DOHH2 (cell line): ENCODE results near the gene IRAK3.
"Not testable (repeated sequence)": the region's sequence is repeated elsewhere in the genome, so short reads cannot be mapped to it uniquely, and the experiment has no call there.

Experiments
- H3F3A ChIP-seq: fragments of 200-600 bp; sonication (generic), shearing (Covaris generic); 2 replicates; pipeline ENCODE4 v1.6.0; 2016; ENCODE audit warnings: antibody characterized with exemption, mild to moderate bottlenecking; ENCODE audit not compliant: control insufficient read depth, insufficient read depth
- H3K27ac ChIP-seq: fragments of 200-600 bp; sonication (generic); 2 replicates; pipeline ENCODE4 v1.5.1; 2014; ENCODE audit warnings: low read depth, mild to moderate bottlenecking, low read length, moderate library complexity
- H3K27me3 ChIP-seq: fragments of 200-600 bp; sonication (generic); 2 replicates; pipeline ENCODE4 v1.6.1; 2014; ENCODE audit warnings: mild to moderate bottlenecking, low read length, mixed read lengths; ENCODE audit not compliant: control insufficient read depth
- H3K36me3 ChIP-seq: fragments of 200-600 bp; sonication (generic); 2 replicates; pipeline ENCODE4 v1.6.1; 2014; ENCODE audit warnings: mild to moderate bottlenecking, low read length, moderate library complexity, mixed read lengths; ENCODE audit not compliant: control insufficient read depth
- H3K4me1 ChIP-seq: fragments of 200-600 bp; sonication (generic); 2 replicates; pipeline ENCODE4 v1.6.1; 2014; ENCODE audit warnings: mild to moderate bottlenecking, low read length, mixed read lengths; ENCODE audit not compliant: control insufficient read depth
- H3K4me2 ChIP-seq: fragments of 200-600 bp; sonication (generic); 2 replicates; pipeline ENCODE4 v1.6.0; 2014; ENCODE audit warnings: mild to moderate bottlenecking, low read length, moderate library complexity
- H3K4me3 ChIP-seq: fragments of 200-600 bp; sonication (generic); 2 replicates; pipeline ENCODE4 v1.5.1; 2014; ENCODE audit warnings: mild to moderate bottlenecking, low read length, mixed read lengths
- H3K79me2 ChIP-seq: fragments of 200-600 bp; sonication (generic); 2 replicates; pipeline ENCODE4 v1.6.1; 2014; ENCODE audit warnings: mild to moderate bottlenecking, low read length, mixed read lengths; ENCODE audit not compliant: control insufficient read depth
- H3K9me2 ChIP-seq: fragments of 200-600 bp; sonication (generic); replicated peaks from 2 replicates; pipeline ENCODE4 v1.6.1; 2014; ENCODE audit warnings: mild to moderate bottlenecking, low read length, mixed read lengths; ENCODE audit not compliant: control insufficient read depth
- H3K9me3 ChIP-seq: fragments of 200-600 bp; sonication (generic); 2 replicates; pipeline ENCODE4 v1.6.1; 2014; ENCODE audit warnings: antibody characterized with exemption, low read length, mixed read lengths; ENCODE audit not compliant: control insufficient read depth, insufficient read depth
- H4K20me1 ChIP-seq: fragments of 200-600 bp; sonication (generic); 2 replicates; pipeline ENCODE4 v1.6.0; 2014; ENCODE audit warnings: low read depth, mild to moderate bottlenecking, antibody characterized with exemption, low read length, moderate library complexity; ENCODE audit not compliant: control insufficient read depth, insufficient read depth
- EZH2phosphoT487 ChIP-seq: fragments of 200-600 bp; sonication (generic); IDR thresholded peaks from 2 replicates; pipeline ENCODE4 v1.6.1; 2017; ENCODE audit warnings: borderline replicate concordance, mild to moderate bottlenecking, antibody characterized with exemption, low read length, moderate library complexity, mixed read lengths
- TF ChIP-seq, protein P1 (sequence below): fragments of 200-600 bp; sonication (generic); IDR thresholded peaks from one replicate; pipeline ENCODE4 v1.5.1; 2014; ENCODE audit warnings: antibody characterized with exemption, mild to moderate bottlenecking, low read depth, low read length; ENCODE audit not compliant: poor library complexity, severe bottlenecking

Gene IRAK3

DNA sequence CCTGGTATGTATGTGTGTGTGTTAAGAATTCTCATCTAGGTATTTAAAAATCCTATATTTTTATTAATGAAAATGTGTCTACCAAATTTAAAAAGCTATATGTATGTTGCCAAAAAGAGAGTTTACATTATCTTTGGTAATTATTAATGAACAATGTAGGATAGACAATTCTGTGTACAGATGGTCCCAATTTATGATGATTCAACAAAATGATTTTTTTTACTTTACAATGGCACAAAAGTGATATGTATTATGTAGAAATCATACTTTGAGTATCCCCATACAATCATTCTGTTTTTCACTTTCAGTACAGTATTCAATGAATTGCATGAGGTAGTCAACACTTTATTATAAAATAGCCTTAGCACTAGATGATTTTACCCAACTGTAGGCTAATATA, 39.4 kb downstream of the IRAK3 start:
- no peaks in the 10 kb centered on the region for H3K36me3 ChIP-seq
- H3K4me2 ChIP-seq, result no peak overlapping the region
- no peaks in the 10 kb centered on the region for H3K27me3 ChIP-seq
- H3K27ac ChIP-seq, result no peak overlapping the region
- TF ChIP-seq EZH2phosphoT487, result no peak
- TF ChIP-seq, protein P1, sequence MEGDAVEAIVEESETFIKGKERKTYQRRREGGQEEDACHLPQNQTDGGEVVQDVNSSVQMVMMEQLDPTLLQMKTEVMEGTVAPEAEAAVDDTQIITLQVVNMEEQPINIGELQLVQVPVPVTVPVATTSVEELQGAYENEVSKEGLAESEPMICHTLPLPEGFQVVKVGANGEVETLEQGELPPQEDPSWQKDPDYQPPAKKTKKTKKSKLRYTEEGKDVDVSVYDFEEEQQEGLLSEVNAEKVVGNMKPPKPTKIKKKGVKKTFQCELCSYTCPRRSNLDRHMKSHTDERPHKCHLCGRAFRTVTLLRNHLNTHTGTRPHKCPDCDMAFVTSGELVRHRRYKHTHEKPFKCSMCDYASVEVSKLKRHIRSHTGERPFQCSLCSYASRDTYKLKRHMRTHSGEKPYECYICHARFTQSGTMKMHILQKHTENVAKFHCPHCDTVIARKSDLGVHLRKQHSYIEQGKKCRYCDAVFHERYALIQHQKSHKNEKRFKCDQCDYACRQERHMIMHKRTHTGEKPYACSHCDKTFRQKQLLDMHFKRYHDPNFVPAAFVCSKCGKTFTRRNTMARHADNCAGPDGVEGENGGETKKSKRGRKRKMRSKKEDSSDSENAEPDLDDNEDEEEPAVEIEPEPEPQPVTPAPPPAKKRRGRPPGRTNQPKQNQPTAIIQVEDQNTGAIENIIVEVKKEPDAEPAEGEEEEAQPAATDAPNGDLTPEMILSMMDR, result no peak
- H3K4me3 ChIP-seq, result no peak overlapping the region
- no peaks in the 10 kb centered on the region for H4K20me1 ChIP-seq
- H3K9me2 ChIP-seq, result no peaks in the 10 kb centered on the region
- no peaks in the 10 kb centered on the region for H3K79me2 ChIP-seq
- H3F3A ChIP-seq, result no peaks in the 10 kb centered on the region
- peaks cover 7% of the 10 kb centered on the region for H3K4me1 ChIP-seq
- no peaks in the 10 kb centered on the region for H3K9me3 ChIP-seq

DNA sequence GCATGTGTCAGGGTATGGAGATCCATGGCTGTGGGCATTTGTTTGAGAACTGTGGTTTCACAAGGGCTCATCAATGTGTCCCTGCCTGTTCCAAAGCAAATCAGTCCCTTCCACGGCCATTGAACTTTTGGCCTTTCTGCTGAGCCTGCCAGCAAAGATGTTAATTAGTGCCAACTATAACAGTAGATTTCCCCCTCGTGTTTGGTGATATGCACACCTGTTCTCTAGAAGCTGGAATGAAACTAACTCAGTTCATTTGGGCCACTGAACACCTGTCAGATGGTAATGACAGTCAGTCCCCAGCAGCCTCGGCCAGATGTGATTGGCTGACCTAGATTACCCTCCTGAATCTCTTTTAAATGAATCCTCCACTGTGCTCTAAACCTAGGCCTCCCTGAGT, 43.2 kb downstream of the IRAK3 start:
- Histone ChIP-seq H3K27me3 (no peaks in the 10 kb centered on the region), H3K9me3 (no peaks in the 10 kb centered on the region), H4K20me1 (no peaks in the 10 kb centered on the region), H3K4me3 (no peak overlapping the region), H3K27ac (no peak overlapping the region), H3K79me2 (no peaks in the 10 kb centered on the region), H3K4me1 (peaks cover 34% of the 10 kb centered on the region), H3K9me2 (no peaks in the 10 kb centered on the region), H3K4me2 (no peak overlapping the region), H3F3A (no peaks in the 10 kb centered on the region), H3K36me3 (no peaks in the 10 kb centered on the region)
- TF ChIP-seq EZH2phosphoT487, result no peak
- TF ChIP-seq, protein P1, result no peak

DNA sequence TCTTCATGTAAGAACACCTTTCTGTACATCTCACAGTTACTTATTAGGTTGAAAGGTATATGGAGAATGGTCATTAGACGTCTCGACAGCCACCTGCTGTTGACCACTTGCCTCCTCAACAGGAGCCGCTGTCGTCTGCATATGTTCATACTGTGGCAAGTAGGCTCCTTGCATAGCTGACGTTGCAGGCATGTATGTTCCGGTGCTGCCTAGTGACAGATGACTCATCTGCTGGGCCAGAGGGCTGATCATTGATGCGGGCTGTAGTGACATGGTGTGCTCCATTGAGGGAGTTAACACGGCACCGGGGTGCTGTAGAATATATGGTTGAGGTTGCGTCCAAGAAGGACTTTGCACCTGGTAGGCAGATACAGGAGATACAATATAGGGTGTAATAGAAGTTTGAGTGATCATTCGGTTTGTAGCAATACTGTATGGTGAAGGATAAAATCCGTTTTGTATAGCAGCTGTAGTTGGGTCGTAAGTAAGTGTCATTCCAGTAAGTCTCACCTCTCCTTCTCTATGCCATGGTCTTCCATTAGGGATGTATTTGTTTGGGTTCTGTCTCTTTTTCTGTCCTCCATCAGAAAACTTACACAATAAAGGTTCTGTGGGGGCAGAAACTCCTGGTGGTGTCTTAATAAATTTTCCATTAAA, 45.2 kb downstream of the IRAK3 start:
- Histone ChIP-seq H3K4me1 (peaks cover 47% of the 10 kb centered on the region), H3K4me3 (peak overlapping the region; percentile 70), H3K4me2 (peak overlapping the region; percentile 63)
- not testable (repeated sequence) for H3K9me3 ChIP-seq, H3K9me2 ChIP-seq, H3K27ac ChIP-seq, H4K20me1 ChIP-seq, H3K27me3 ChIP-seq, H3K79me2 ChIP-seq, H3K36me3 ChIP-seq, H3F3A ChIP-seq
- TF ChIP-seq, protein P1, result peak; percentile 9

- H3K79me2 ChIP-seq, H3K36me3 ChIP-seq, H3F3A ChIP-seq, H4K20me1 ChIP-seq, H3K9me3 ChIP-seq, H3K9me2 ChIP-seq, H3K27ac ChIP-seq, H3K27me3 ChIP-seq: not testable (repeated sequence)
- Histone ChIP-seq H3K4me1 (peaks cover 47% of the 10 kb centered on the region), H3K4me2 (peak overlapping the region; percentile 65), H3K4me3 (peak overlapping the region; percentile 70)
These were observed 46.0 kb downstream of the IRAK3 start for GRCh38 chr12:66234773-66235625.
